ENCODE measurements around the gene PKIB.

PKIB gene

DNA sequence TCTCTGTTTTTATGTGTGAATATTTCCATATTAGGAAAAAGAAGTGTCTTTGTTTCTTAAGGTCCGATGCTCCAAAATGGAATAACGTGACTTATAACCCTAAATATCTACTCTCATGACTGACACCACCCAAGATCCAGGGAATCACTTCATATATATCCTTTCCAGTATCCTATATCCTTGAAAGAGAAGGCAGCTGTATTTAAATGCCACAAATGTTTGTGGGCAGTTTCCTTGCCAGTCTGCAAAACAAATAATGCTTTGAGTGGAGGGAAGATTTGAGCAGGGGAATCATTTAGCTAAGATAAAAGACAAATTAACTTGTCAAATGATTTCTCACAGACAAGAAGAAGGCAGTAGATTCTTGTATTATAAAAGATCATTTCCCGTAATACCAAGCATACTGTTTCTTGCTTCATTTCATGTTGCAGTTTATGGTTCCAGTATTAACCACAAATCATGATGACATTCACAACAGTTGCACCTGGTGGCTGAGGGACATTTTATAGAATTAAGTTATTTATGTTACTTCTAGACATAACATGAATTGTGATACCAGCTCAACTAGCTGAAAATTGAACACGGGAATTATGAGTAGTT lies 139.3 kb downstream of the PKIB start:
- no peak for DNase-seq

DNA sequence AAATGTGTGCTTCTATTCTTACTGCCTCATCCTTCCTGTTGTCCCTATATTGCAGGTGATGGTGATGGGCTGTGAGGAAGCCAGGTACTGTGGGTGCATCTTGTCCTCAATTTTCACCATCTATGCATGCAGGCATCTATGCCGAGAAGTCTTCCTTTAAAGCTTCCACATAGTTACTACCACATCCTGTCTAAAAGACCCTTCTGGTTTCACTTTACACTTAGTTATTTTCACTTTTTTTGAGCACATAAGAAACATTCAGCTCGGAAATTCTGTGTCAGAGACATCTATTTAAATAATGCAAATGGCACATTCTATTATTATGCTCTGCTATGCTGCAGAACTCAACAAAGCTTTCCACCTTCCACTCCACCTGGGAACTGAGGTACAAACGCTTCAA lies 141.1 kb downstream of the PKIB start:
- DNase-seq = no peak

DNA sequence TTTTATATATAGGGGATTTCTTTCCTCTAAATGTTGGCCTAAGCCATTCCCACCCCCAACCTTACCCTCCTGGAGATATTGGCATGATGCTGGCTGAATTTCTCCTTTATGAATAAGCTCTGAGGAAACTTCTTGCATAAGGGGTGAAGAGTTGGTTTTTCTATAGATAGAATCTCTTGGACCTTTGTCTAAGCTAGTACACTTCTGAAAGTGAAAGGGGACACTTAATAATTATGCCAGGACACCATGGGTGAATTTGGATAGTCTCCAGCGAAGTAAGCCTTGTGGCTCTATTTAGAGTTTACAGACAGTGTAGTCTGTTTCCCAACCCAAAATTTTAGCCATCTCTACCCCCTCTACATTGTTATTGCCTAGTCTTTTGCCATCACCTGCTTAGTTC lies 142.3 kb downstream of the PKIB start:
- no peak for DNase-seq

DNA sequence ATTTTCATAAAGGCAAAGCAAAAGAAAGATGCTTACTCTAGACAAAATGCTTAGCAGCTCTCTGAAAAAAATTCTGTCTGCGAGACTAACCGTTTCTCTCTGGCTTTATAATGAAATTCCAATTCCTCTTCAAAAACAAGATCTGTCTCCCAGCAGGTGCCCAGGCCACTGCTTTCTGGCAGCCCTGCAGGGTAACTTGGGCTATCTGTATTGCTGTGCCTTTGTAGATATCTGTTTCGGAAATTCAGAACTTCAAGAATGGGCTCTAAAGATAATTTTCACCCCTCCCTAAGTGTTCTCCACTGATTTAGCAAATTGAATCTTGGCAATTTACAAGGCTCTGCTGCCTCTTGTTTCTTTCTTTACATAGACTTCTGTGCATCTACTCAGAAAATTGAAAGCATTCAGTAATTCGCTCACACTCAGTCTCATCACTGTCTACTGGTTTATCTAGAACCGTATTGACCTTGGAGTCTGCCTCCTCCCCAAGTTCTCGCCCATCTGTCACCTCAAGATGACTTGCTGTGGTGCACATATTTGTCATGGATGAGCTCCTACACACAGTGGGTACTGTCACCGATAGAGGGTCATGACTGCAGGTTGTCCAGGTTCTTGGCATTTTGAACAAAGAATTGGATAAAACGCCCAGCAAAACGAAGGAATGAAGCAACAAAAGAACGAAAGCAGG lies 142.9 kb downstream of the PKIB start:
- no peak for DNase-seq

DNA sequence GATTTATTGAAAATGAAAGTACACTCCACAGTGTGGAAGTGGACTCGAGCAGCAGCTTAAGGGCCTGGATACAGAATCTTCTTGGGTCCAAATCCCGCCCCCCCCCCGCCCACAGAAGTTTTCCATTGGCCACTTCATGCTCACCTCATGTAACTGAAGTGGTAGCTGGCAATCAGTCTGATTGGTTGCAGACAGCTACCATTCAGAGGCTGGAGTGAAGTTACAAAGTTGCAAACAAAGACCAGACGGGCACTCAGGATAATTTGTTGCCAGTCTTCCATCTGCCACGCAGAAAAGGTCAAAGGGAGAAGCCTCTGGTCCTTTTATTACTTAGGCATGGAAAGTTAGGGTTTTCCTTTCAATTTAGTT lies 143.5 kb downstream of the PKIB start:
- DNase-seq = no peak

DNA sequence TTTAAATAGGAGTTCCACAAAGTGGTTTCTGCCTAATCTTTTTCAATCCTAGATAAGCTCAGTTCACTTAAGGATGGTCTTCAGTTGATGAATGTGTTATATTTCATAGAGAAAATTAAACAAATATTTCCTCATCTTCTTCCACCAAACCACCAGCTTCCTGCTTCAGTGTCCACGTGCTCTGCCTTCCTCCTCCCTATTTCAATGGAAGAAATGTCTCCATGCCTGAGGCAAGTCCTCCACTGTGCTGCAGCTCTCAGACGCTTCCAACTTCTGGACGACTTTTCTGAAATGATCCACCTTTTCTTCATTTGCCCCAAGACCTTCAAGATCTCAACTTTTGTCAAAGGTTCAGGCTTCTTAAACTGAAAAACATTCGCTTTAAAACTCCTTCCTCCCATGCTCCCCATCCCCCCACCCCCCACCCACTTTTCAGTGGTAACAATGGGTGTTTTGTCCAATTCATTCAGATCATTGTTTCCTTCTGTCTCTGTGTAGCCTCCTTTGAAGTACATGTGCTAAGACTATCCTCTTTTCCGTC lies 144.1 kb downstream of the PKIB start:
- no peak for DNase-seq

DNA sequence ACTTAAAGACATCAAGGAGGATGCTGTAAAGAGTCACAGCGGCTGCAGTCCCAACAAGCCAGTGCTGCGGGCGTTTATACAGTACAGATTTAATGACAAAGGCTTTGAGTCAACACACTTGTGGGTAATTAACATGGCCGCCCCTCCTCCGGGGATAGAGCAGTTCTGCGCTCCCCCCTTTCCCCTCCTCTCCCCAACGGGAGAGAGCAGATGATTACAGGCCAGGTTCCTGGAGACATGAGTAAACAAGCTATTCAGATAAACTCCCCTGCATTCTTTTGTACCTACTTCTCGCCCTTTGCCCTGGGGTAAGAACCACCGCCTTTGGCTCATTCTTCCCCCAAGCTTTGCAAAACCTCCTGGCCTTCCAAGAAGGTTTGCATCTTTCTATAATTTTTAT lies 145.7 kb downstream of the PKIB start:
- no peak for DNase-seq

DNA sequence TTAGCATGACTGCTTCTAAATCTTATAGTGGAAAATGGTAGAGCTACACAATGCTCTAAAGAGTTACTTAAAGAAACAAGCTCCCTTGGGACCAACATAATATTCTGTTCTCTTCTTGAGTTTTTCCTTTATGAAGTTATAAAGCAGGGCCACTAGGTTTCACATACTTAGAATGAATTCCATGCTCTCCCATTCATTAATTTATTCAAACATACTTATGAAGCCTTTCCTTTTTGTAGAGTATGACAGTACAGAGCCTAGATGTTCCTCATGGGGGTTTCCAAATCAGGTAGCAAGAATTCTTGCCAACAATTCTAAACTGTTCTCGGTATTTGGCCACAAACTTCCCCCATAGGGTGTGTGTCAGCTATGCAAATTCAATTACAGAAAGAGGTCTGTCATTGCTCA lies 148.7 kb downstream of the PKIB start:
- no peak for DNase-seq

DNA sequence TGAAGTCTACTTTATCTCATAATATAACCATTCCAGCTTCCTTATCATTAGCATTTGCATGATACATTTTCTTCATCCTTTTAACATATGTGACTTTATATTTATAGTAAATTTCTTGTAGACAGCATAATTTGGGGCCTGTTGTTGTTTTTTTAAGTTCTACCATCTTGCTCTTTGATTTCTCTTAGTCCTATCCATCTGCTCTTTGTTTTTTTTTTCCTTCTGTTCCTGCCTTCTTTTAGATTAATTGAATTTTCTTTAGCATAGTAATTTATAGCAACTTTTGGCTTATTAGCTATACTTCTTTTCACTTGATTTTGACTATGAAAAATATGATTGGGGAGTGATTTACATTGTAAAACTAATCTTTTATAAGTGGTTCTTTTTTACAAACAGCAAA lies 150.1 kb downstream of the PKIB start:
- DNase-seq = no peak

DNA sequence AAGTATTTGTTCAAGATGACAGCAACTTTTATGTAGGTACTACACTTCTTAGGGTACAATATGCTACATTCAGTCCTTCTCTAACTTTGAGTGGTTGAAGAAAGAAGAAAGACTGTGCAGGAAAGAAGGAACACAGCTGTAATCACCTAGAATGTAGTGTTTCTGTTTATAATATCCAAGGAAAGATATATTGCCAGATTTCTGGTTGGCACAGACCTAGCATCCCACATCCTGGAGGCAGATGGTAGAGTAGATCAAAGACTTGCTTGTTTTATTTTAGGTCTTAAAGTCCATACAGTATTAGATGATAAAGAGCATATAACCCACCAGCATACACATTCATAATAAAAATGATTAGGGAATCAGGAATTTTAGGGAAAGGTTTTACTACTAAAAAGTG lies 156.1 kb downstream of the PKIB start:
- no peak for DNase-seq

DNA sequence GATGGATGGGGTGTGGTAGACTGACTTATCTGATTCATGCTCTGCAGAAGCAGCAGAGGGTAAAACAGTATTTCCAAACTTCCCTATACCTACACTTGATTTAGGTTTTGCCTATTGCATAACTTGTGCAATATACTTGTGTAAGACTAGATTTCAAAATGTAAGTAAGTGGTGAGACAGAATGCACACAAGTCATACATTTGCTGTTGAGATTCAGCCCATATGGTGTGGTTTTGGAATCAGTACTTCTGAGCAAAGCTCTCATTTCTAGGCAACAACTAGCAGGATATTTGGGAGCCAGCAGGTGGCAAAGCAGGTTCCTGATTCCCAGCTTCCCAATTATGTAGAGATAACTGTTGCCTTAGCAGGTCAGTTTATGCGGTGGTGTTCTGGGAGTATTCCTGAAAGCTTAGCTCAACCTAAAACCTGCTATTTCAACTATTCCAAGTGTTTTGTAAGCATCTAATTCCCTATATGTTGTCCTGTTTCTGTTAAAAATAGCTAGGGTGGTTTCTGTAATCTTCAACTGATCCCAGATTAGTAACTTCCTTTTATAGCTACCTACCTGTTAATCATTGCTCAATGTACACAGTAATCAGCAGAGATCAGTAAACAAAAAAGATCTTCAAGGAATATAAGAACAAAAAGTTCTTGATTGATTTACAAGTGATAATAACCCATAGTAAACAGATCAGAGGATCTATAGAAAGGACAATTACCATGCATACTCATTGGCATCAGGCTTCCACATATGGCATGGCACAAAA lies 160.8 kb downstream of the PKIB start:
- no peak for DNase-seq

DNA sequence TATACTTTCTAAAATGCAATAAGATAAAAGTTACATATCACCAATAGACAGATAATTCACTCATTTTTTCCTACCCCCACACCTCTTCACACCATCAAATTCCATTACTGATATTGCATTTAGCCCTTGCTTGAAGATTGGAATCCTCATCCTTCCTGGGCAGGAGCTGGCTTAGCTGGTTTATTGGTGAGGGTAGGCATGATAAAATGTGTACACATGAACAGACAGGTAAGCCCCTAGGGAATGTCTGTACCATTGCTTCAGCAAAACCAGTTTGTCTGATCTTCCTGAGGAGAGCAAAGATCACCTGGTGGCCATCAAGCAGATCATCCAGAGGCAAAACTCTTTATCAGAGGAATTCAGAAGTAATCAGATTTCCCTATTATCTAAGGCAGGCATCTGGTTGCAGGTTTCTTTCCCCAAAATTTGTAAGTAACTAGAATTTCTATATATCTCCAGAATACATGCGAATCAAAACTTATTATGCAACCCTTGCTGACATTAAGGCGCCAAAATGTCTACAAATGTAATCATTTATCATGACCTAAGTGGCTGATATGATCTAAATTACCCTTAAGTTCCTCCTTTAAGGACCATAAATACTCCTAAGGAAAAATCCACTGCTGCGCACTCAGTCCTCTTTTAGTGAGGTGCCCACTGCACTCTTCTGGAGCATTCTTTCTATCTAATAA lies 162.7 kb downstream of the PKIB start:
- no peak for DNase-seq
